Stimulated activated naive B cell treated with anti-CD40 and anti-IgM and Interleukin-4, amounts not matched to agents 10 μg/mL and 1 μg/mL and 100 μg/mL, for 72 hours (primary cell): Measurements from ENCODE around the gene ATP10A.

Experiments
- ATAC-seq, 2 donors: fragments of 150-1000 bp; cut with Tn5 transposase; replicated peaks; 2 replicates each; pipeline ENCODE4 v1.10.0; 2021; ENCODE audit warnings: moderate library complexity in 1 of 2
- DNase-seq: peaks from one replicate; pipeline ENCODE4 v3.0.0; 2021
- H3K27ac Mint-ChIP-seq: one replicate; pipeline ENCODE4 v1.8.0; 2022; ENCODE audit warnings: mild to moderate bottlenecking, mixed read lengths
- H3K27me3 Mint-ChIP-seq, 2 donors: one replicate each; pipeline ENCODE4 v1.8.0; 2022; ENCODE audit warnings: mixed read lengths in 2 of 2
- H3K36me3 Mint-ChIP-seq, 2 donors: one replicate each; pipeline ENCODE4 v1.8.0; 2022; ENCODE audit warnings: mixed read lengths in 2 of 2, mild to moderate bottlenecking in 1 of 2
- H3K4me1 Mint-ChIP-seq, 2 donors: one replicate each; pipeline ENCODE4 v1.8.0; 2022; ENCODE audit warnings: mixed read lengths in 2 of 2, mild to moderate bottlenecking in 1 of 2
- H3K4me3 Mint-ChIP-seq, 2 donors: one replicate each; pipeline ENCODE4 v1.8.0; 2022; ENCODE audit warnings: mild to moderate bottlenecking in 2 of 2, mixed read lengths in 2 of 2, moderate library complexity in 1 of 2
- H3K9me3 Mint-ChIP-seq, 2 donors: one replicate each; pipeline ENCODE4 v1.8.0; 2022; ENCODE audit warnings: mixed read lengths in 2 of 2, mild to moderate bottlenecking in 1 of 2

The ATP10A gene

DNA sequence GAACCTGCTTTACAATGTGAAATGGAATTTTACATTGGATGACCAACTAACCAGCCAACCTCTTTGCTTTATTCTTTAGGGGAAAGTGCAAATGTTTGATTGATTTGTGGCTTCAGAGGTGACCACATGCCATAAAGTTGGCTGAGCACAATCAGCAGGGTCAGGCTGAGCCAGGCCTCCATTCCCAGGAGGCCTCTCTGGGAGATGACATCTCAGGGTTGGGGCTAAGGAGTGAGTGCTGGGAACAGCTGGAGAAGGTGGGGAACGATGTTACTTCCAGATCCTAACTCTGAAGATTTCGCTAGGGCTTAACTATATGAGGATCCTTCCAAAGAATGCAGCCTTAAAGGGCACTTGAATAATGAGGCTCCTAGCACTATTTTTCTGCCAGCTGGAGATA, 131.7 kb downstream of the ATP10A start:
- Mint-ChIP-seq H3K36me3 (no peaks in the 10 kb centered on the region), H3K27me3 (peaks cover 14 to 16% of the 10 kb centered on the region in 2 donors), H3K4me1 (no peaks in the 10 kb centered on the region), H3K27ac (no peak overlapping the region), H3K9me3 (no peaks in the 10 kb centered on the region), H3K4me3 (no peak overlapping the region)
- DNase-seq (no peak), ATAC-seq (no peak)

- DNase-seq (no peak), ATAC-seq (no peak)
- no peaks in the 10 kb centered on the region for H3K9me3 Mint-ChIP-seq
- H3K36me3 Mint-ChIP-seq: no peaks in the 10 kb centered on the region
- no peaks in the 10 kb centered on the region for H3K4me1 Mint-ChIP-seq
- H3K27me3 Mint-ChIP-seq: peaks cover 10 to 15% of the 10 kb centered on the region in 2 donors
- H3K4me3 Mint-ChIP-seq: no peak overlapping the region
- no peak overlapping the region for H3K27ac Mint-ChIP-seq
Observed at GRCh38 chr15:25730918-25731317, 132.2 kb downstream of the ATP10A start.

- ATAC-seq (no peak), DNase-seq (no peak)
- Mint-ChIP-seq H3K4me1 (no peaks in the 10 kb centered on the region), H3K27ac (no peak overlapping the region), H3K4me3 (no peak overlapping the region), H3K9me3 (no peaks in the 10 kb centered on the region), H3K36me3 (no peaks in the 10 kb centered on the region), H3K27me3 (peaks cover 12 to 21% of the 10 kb centered on the region in 2 donors)
Observed at GRCh38 chr15:25728816-25729215, 134.3 kb downstream of the ATP10A start.

- no peak overlapping the region for H3K27ac Mint-ChIP-seq
- peaks cover 7 to 15% of the 10 kb centered on the region in 2 donors for H3K27me3 Mint-ChIP-seq
- DNase-seq (no peak), ATAC-seq (no peak)
- H3K4me3 Mint-ChIP-seq: no peak overlapping the region
- no peaks in the 10 kb centered on the region for H3K4me1 Mint-ChIP-seq
- H3K36me3 Mint-ChIP-seq: no peaks in the 10 kb centered on the region
- no peaks in the 10 kb centered on the region for H3K9me3 Mint-ChIP-seq
Observed at GRCh38 chr15:25727867-25728600, 135.1 kb downstream of the ATP10A start.

DNA sequence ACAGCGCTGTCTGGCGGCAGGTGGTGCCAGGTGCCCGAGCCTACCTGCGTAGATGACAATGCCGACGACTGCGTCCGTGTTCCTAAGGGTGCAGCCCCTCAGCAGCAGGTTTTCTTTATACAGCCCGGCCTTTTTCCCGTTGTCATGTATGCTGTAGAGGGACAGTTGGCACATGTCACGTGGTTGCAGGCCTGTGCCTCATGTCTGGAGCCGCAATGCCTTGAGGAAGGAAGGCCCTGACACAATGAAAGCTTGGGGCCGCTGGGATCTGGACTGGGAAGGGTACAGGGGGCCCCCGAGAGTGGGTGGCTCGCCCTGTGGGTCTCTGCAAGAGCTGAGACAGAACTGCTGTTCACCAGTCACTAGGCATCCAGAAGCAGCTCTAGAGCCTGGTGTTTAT, 136.0 kb downstream of the ATP10A start:
- Mint-ChIP-seq H3K9me3 (no peaks in the 10 kb centered on the region), H3K4me3 (no peak overlapping the region), H3K4me1 (no peaks in the 10 kb centered on the region), H3K27me3 (peaks cover 8 to 22% of the 10 kb centered on the region in 2 donors), H3K27ac (no peak overlapping the region), H3K36me3 (no peaks in the 10 kb centered on the region)
- no peak for ATAC-seq
- no peak for DNase-seq

DNA sequence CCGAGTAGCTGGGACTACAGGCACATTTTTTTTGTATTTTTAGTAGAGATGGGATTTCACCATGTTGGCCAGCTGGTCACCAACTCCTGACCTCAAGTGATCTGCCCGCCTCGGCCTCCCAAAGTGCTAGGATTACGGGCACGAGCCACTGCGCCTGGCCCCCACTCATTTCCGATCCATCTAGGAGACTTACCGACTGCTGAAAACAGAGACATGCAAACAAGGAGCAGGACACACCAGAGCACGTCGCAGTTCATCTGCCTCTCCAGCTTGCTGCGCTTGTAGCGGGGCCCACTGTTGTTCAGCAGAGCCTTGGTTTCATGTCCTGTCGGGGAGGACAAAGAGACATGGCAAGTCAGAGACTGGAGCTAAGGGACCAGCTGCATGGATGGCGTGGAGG, 137.4 kb downstream of the ATP10A start:
- Mint-ChIP-seq H3K4me1 (peaks cover 0 to 2% of the 10 kb centered on the region in 2 donors), H3K27ac (no peak overlapping the region), H3K36me3 (no peaks in the 10 kb centered on the region), H3K27me3 (peaks cover 18 to 27% of the 10 kb centered on the region in 2 donors), H3K4me3 (no peak overlapping the region), H3K9me3 (no peaks in the 10 kb centered on the region)
- ATAC-seq: no peak
- no peak for DNase-seq

DNA sequence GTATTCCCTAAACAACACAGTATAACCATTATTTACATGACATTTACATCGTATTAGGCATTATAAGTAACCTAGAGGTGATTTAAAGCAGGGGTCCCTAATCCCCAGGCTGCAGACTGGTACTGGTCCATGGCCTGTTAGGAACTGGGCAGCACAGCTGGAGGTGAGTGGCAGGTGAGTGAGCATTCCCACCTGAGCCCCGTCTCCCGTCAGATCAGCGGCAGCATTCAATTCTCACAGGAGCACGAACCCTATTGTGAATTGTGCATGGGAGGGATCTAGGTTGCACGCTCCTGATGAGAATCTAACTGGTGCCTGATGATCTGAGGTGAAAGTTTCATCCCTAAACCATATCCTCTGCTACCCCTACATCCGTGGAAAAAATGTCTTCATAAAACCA, 138.2 kb downstream of the ATP10A start:
- no peak for DNase-seq
- Mint-ChIP-seq H3K4me3 (no peak overlapping the region), H3K36me3 (no peaks in the 10 kb centered on the region), H3K4me1 (peaks cover 0 to 2% of the 10 kb centered on the region in 2 donors), H3K27ac (no peak overlapping the region), H3K27me3 (peaks cover 19 to 31% of the 10 kb centered on the region in 2 donors), H3K9me3 (no peaks in the 10 kb centered on the region)
- no peak for ATAC-seq

- Mint-ChIP-seq H3K4me3 (no peak overlapping the region), H3K27ac (no peak overlapping the region), H3K27me3 (peaks cover 32 to 48% of the 10 kb centered on the region in 2 donors), H3K36me3 (no peaks in the 10 kb centered on the region), H3K9me3 (no peaks in the 10 kb centered on the region), H3K4me1 (peaks cover 13 to 15% of the 10 kb centered on the region in 2 donors)
- DNase-seq: no peak
- no peak for ATAC-seq
Observed at GRCh38 chr15:25721605-25721955, 141.5 kb downstream of the ATP10A start.

DNA sequence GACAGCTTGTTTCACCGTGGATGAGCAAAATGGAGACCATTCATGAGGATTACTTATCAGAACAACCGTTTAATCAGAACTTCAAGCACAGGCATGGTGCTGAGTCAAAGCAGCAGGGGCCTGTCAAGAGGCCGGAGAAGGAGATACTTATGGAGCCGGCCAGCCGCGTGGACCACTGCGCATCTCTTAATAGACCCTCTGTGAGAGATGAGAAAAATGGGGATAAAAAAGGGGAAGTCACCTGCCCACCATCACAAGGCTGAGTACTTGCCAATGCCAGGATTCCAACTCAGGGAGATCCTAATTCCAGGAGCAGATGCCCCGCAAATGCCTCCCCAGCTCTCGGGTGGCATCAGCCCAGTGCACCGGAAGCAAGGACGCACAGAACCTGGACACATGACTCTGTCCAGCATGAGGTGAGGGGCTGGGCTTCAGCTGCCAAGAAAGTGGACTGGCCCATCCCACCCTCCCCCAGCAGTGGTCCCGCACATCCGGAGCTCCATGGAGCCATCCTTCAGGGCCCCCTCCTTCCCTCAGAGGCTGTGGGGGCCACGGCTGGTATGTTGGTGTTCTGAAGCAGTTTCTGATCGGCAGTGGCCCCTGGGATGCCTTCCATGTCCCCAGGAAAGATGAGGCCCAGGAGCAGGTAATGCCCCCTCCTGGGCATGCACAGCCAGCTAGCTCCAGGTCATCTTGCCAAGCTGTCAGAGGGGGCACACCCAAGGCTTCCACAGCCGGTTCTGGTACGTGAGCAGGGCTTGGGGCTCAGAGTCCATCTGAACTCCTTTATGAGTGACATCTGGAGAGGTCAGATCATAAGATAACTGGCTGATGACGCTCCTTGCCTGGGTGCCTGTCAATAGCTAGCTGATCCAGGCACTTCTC, 143.8 kb downstream of the ATP10A start:
- Mint-ChIP-seq H3K4me3 (no peak overlapping the region), H3K27ac (no peak overlapping the region), H3K9me3 (no peaks in the 10 kb centered on the region), H3K4me1 (peaks cover 13 to 15% of the 10 kb centered on the region in 2 donors), H3K36me3 (no peaks in the 10 kb centered on the region), H3K27me3 (peaks cover 28 to 55% of the 10 kb centered on the region in 2 donors)
- DNase-seq (no peak), ATAC-seq (no peak)

GRCh38 chr15:25718597-25718996, 144.5 kb downstream of the ATP10A start:
- no peak for ATAC-seq
- H3K27ac Mint-ChIP-seq: no peak overlapping the region

GRCh38 chr15:25718169-25718536, 145.0 kb downstream of the ATP10A start:
- no peaks in the 10 kb centered on the region for H3K36me3 Mint-ChIP-seq
- no peak overlapping the region for H3K27ac Mint-ChIP-seq
- no peak overlapping the region for H3K4me3 Mint-ChIP-seq
- ATAC-seq (no peak), DNase-seq (no peak)
- no peaks in the 10 kb centered on the region for H3K9me3 Mint-ChIP-seq
- H3K27me3 Mint-ChIP-seq: peaks cover 24 to 51% of the 10 kb centered on the region in 2 donors
- H3K4me1 Mint-ChIP-seq: peaks cover 13 to 15% of the 10 kb centered on the region in 2 donors

More at GRCh38 chr15:25718597-25718996, 144.5 kb downstream of the ATP10A start:
- Mint-ChIP-seq H3K36me3 (no peaks in the 10 kb centered on the region), H3K9me3 (no peaks in the 10 kb centered on the region), H3K27me3 (peaks cover 24 to 52% of the 10 kb centered on the region in 2 donors), H3K4me1 (peaks cover 13 to 15% of the 10 kb centered on the region in 2 donors), H3K4me3 (no peak overlapping the region)
- no peak for DNase-seq

DNA sequence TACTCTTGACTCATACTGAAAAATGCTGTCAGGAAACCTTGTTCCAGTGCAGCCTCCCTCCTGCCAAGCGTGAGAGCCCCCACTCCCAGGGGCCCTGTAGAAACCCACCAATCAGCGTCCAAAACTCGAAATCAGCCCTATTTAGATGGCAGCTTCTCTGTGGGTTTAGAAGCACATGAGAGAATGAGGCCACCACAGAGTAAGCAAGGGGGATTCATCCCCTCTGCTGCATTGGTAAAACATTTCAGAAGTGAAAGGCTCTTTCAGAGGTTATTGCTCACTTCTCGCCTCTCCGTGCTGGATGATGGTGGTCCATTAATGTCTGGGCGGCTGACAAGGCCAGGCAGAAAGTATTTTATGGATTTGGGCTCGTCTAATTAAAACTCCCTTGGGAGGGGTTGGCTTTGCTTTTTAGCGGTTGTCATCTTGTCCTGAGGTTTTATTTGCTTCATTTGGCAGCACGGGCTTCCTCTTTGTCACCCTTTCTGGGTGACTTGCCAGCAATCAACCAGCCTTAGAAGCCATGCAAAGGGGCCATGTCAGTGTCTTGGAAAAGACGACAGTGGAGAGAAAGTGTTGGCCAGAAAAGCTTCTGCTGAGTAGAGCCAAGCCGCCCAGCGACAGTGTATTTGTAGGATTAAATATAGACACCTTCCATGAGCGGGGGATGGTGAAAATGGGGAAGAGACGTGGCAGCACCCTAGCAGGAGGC, 145.5 kb downstream of the ATP10A start:
- H3K36me3 Mint-ChIP-seq: no peaks in the 10 kb centered on the region
- peaks cover 24 to 48% of the 10 kb centered on the region in 2 donors for H3K27me3 Mint-ChIP-seq
- H3K4me3 Mint-ChIP-seq: no peak overlapping the region
- peaks cover 13 to 15% of the 10 kb centered on the region in 2 donors for H3K4me1 Mint-ChIP-seq
- H3K9me3 Mint-ChIP-seq: no peaks in the 10 kb centered on the region
- peak; percentile 36 for DNase-seq
- peak; percentile 79 to 89 for ATAC-seq
- peak overlapping the region; percentile 65 for H3K27ac Mint-ChIP-seq

DNA sequence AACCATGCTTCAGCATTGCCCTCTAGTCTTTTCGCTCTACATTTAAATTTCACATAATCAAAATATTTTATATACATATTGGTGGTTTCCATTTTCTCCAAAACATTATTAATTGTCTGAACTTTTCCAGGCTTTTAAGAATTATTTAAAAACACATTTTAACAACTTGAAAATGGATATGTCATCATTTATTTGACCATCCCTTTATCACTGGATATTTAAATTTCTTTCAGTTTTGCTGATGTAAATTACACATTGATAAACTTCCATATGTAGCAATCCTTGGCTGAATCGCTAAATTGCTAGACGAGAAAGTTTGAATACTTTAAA, 146.0 kb downstream of the ATP10A start:
- Mint-ChIP-seq H3K36me3 (no peaks in the 10 kb centered on the region), H3K27me3 (peaks cover 26 to 51% of the 10 kb centered on the region in 2 donors), H3K27ac (no peak overlapping the region), H3K9me3 (no peaks in the 10 kb centered on the region), H3K4me3 (no peak overlapping the region), H3K4me1 (peaks cover 13 to 15% of the 10 kb centered on the region in 2 donors)
- no peak for ATAC-seq
- DNase-seq: no peak

DNA sequence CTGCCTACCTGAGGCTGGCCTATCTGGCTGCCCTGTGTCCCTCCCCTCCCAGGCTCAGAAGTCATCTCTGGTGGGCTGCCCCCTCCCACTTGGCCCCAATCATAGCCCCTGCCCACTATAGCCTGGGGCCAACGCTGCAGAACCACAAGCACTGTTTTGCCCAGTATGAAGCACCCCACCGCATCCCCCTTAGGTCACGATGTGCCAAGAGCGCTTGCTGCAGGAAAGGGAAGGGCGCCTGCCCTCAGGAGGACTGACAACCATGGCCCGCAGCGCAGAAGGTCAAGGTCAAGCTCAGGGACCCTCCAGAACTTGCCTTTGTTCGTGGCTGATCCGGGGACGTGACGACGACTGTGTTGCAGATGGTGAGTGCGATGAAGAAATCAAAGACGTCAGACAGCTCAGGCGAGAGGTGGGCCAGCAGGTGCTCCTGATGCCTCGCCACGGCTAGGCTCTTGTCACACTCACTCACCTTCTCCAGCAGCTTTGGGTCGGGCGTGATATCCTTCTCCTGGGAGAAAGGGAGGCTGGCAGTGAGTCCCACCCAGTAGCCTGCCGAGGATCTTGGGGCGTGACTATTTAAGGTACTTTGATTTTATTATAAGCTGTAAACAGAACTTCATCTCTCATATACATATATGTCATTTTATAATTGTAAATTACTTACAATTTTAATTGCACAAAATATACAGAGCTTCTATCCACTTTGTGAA, 146.6 kb downstream of the ATP10A start:
- Mint-ChIP-seq H3K4me1 (peaks cover 13 to 15% of the 10 kb centered on the region in 2 donors), H3K36me3 (no peaks in the 10 kb centered on the region), H3K27me3 (peaks cover 24 to 51% of the 10 kb centered on the region in 2 donors), H3K4me3 (no peak overlapping the region), H3K27ac (no peak overlapping the region), H3K9me3 (no peaks in the 10 kb centered on the region)
- DNase-seq: no peak
- ATAC-seq: no peak
